ENCODE results near the gene PEX10.

Gene PEX10

GRCh38 chr1:2407166-2407990 is 5.0 kb downstream of the PEX10 start:
- TF ChIP-seq GATA2 (IDR thresholded peaks at IDR 0.05; ENCODE audit: low read depth, low read length) (no peak), GATA3 (IDR thresholded peaks at IDR 0.05; ENCODE audit: low read depth, low read length) (no peak)

- TF ChIP-seq GATA2 (IDR thresholded peaks at IDR 0.05; ENCODE audit: low read depth, low read length) (no peak), GATA3 (IDR thresholded peaks at IDR 0.05; ENCODE audit: low read depth, low read length) (no peak)
Measured at GRCh38 chr1:2406451-2407041, 5.8 kb downstream of the PEX10 start.

GRCh38 chr1:2405588-2406295 is 6.6 kb downstream of the PEX10 start:
- TF ChIP-seq GATA2 (IDR thresholded peaks at IDR 0.05; ENCODE audit: low read depth, low read length) (no peak), GATA3 (IDR thresholded peaks at IDR 0.05; ENCODE audit: low read depth, low read length) (no peak)

GRCh38 chr1:2404890-2405511 is 7.4 kb downstream of the PEX10 start:
- TF ChIP-seq GATA2 (IDR thresholded peaks at IDR 0.05; ENCODE audit: low read depth, low read length), result no peak
- no peak for TF ChIP-seq GATA3 (IDR thresholded peaks at IDR 0.05; ENCODE audit: low read depth, low read length)

GRCh38 chr1:2404142-2404889 is 8.0 kb downstream of the PEX10 start:
- no peak for TF ChIP-seq GATA2 (IDR thresholded peaks at IDR 0.05; ENCODE audit: low read depth, low read length)
- TF ChIP-seq GATA3 (IDR thresholded peaks at IDR 0.05; ENCODE audit: low read depth, low read length), result no peak

- no peak for TF ChIP-seq GATA2 (IDR thresholded peaks at IDR 0.05; ENCODE audit: low read depth, low read length)
- no peak for TF ChIP-seq GATA3 (IDR thresholded peaks at IDR 0.05; ENCODE audit: low read depth, low read length)
Measured at GRCh38 chr1:2403273-2403672, 9.1 kb downstream of the PEX10 start.

GRCh38 chr1:2402420-2402819 is 9.9 kb downstream of the PEX10 start:
- TF ChIP-seq GATA3 (IDR thresholded peaks at IDR 0.05; ENCODE audit: low read depth, low read length) (no peak), GATA2 (IDR thresholded peaks at IDR 0.05; ENCODE audit: low read depth, low read length) (no peak)

GRCh38 chr1:2400950-2401649 is 11.3 kb downstream of the PEX10 start:
- no peak for TF ChIP-seq GATA2 (IDR thresholded peaks at IDR 0.05; ENCODE audit: low read depth, low read length)
- TF ChIP-seq GATA3 (IDR thresholded peaks at IDR 0.05; ENCODE audit: low read depth, low read length), result no peak

GRCh38 chr1:2400576-2400909 is 11.8 kb downstream of the PEX10 start:
- TF ChIP-seq GATA2 (IDR thresholded peaks at IDR 0.05; ENCODE audit: low read depth, low read length), result no peak
- no peak for TF ChIP-seq GATA3 (IDR thresholded peaks at IDR 0.05; ENCODE audit: low read depth, low read length)

GRCh38 chr1:2399890-2400575 is 12.3 kb downstream of the PEX10 start:
- no peak for TF ChIP-seq GATA2 (IDR thresholded peaks at IDR 0.05; ENCODE audit: low read depth, low read length)
- no peak for TF ChIP-seq GATA3 (IDR thresholded peaks at IDR 0.05; ENCODE audit: low read depth, low read length)

- TF ChIP-seq GATA2 (IDR thresholded peaks at IDR 0.05; ENCODE audit: low read depth, low read length), result no peak
- no peak for TF ChIP-seq GATA3 (IDR thresholded peaks at IDR 0.05; ENCODE audit: low read depth, low read length)
Measured at GRCh38 chr1:2398871-2399270, 13.5 kb downstream of the PEX10 start.

GRCh38 chr1:2397007-2397679 is 15.2 kb downstream of the PEX10 start:
- no peak for TF ChIP-seq GATA2 (IDR thresholded peaks at IDR 0.05; ENCODE audit: low read depth, low read length)
- no peak for TF ChIP-seq GATA3 (IDR thresholded peaks at IDR 0.05; ENCODE audit: low read depth, low read length)

Measured in SH-SY5Y (cell line).